CD14-positive monocyte (primary cell): ENCODE measurements around the gene RHOU. TPM values are rescaled to one million over a fixed set of nuclear protein-coding genes. Genes with fewer than 3 reads are reported as not detected.

Experiments
- DNase-seq, 3 donors: peaks; one replicate each; pipeline ENCODE4 v3.0.0-alpha.2; 2011 to 2022
- H2AFZ ChIP-seq: 2 replicates; pipeline ENCODE4 v1.6.0; 2012; ENCODE audit warnings: mild to moderate bottlenecking, low read depth, low read length, inconsistent platforms; ENCODE audit not compliant: insufficient read depth, poor library complexity, severe bottlenecking
- H3K27ac ChIP-seq, 2 donors: 1 replicate in 1 of 2; 2 replicates in 1 of 2; pipeline ENCODE4 v1.5.1; 2012 to 2013; ENCODE audit warnings: low read length in 2 of 2, control low read depth in 1 of 2, inconsistent platforms in 1 of 2, low read depth in 1 of 2, mild to moderate bottlenecking in 1 of 2
- H3K27me3 ChIP-seq, 2 donors: one replicate each; pipeline versions ENCODE4 v1.6.0 to v1.6.1; 2011 to 2013; ENCODE audit warnings: low read length in 2 of 2; ENCODE audit not compliant: control insufficient read depth in 2 of 2, insufficient read depth in 2 of 2
- H3K36me3 ChIP-seq, 2 donors: replicated peaks in 1 of 2; 1 replicate in 1 of 2; 2 replicates in 1 of 2; pipeline versions ENCODE4 v1.5.1 to v1.6.1; 2012 to 2013; ENCODE audit warnings: low read length in 2 of 2, control low read depth in 1 of 2, inconsistent platforms in 1 of 2, mild to moderate bottlenecking in 1 of 2; ENCODE audit not compliant: insufficient read depth in 2 of 2, control insufficient read depth in 1 of 2
- H3K4me1 ChIP-seq, 2 donors: 1 replicate in 1 of 2; 2 replicates in 1 of 2; pipeline versions ENCODE4 v1.5.1 to v1.6.1; 2012 to 2013; ENCODE audit warnings: low read length in 2 of 2, control low read depth in 1 of 2, inconsistent platforms in 1 of 2, mild to moderate bottlenecking in 1 of 2, moderate library complexity in 1 of 2; ENCODE audit not compliant: insufficient read depth in 2 of 2, control insufficient read depth in 1 of 2
- H3K4me2 ChIP-seq: replicated peaks from 2 replicates; pipeline ENCODE3; 2012; ENCODE audit warnings: low read length, moderate library complexity, mild to moderate bottlenecking; ENCODE audit not compliant: poor library complexity, severe bottlenecking; ENCODE audit errors: extremely low read depth
- H3K4me3 ChIP-seq, 3 experiments: fragments of 200-600 bp in 1 of 3; sonication (generic) in 1 of 3; replicated peaks in 1 of 3; 1 replicate in 2 of 3; 2 replicates in 1 of 3; pipeline ENCODE4 v1.5.1; 2011 to 2013; ENCODE audit warnings: low read length in 3 of 3, mild to moderate bottlenecking in 3 of 3, control low read depth in 2 of 3, low read depth in 2 of 3, inconsistent platforms in 1 of 3, moderate library complexity in 1 of 3
- H3K79me2 ChIP-seq: 2 replicates; pipeline ENCODE4 v1.6.0; 2012; ENCODE audit warnings: mild to moderate bottlenecking, control low read depth, inconsistent platforms, low read length, moderate library complexity; ENCODE audit not compliant: insufficient read depth
- H3K9ac ChIP-seq: 2 replicates; pipeline ENCODE4 v1.6.0; 2017; ENCODE audit warnings: low read length, mild to moderate bottlenecking; ENCODE audit not compliant: insufficient read depth, poor library complexity, severe bottlenecking
- H3K9me3 ChIP-seq, 2 donors: replicated peaks in 1 of 2; 1 replicate in 1 of 2; 2 replicates in 1 of 2; pipeline versions ENCODE4 v1.5.1 to v1.6.1; 2012 to 2013; ENCODE audit warnings: low read length in 2 of 2, control low read depth in 1 of 2; ENCODE audit not compliant: control insufficient read depth in 1 of 2, insufficient read depth in 1 of 2
- H4K20me1 ChIP-seq: 2 replicates; pipeline ENCODE4 v1.6.0; 2012; ENCODE audit warnings: mild to moderate bottlenecking, low read length, control low read depth, moderate library complexity; ENCODE audit not compliant: insufficient read depth
- H3K27ac Mint-ChIP-seq, 7 donors: one replicate each; pipeline ENCODE4 v1.8.0; 2020; ENCODE audit warnings: mild to moderate bottlenecking in 7 of 7, mixed read lengths in 7 of 7, moderate library complexity in 6 of 7, inconsistent platforms in 2 of 7
- H3K27me3 Mint-ChIP-seq, 3 donors: one replicate each; pipeline ENCODE4 v1.8.0; 2021 to 2022; ENCODE audit warnings: low read depth in 3 of 3, mild to moderate bottlenecking in 3 of 3, mixed read lengths in 3 of 3, moderate library complexity in 3 of 3, inconsistent platforms in 1 of 3
- H3K36me3 Mint-ChIP-seq, 2 donors: one replicate each; pipeline ENCODE4 v1.8.0; 2020; ENCODE audit warnings: mixed read lengths in 2 of 2, inconsistent platforms in 1 of 2, mild to moderate bottlenecking in 1 of 2
- H3K4me1 Mint-ChIP-seq: one replicate; pipeline ENCODE4 v1.8.0; 2020; ENCODE audit warnings: mild to moderate bottlenecking, mixed read lengths
- H3K4me3 Mint-ChIP-seq, 2 donors: one replicate each; pipeline ENCODE4 v1.8.0; 2020; ENCODE audit warnings: mild to moderate bottlenecking in 2 of 2, mixed read lengths in 2 of 2, moderate library complexity in 1 of 2
- H3K9me3 Mint-ChIP-seq, 7 donors: one replicate each; pipeline ENCODE4 v1.8.0; 2020 to 2022; ENCODE audit warnings: mixed read lengths in 7 of 7, mild to moderate bottlenecking in 6 of 7, moderate library complexity in 6 of 7, inconsistent platforms in 2 of 7
- CTCF ChIP-seq: fragments of 200-600 bp; IDR thresholded peaks from one replicate; pipeline ENCODE4 v1.8.0; 2022; ENCODE audit warnings: antibody characterized with exemption, mild to moderate bottlenecking
- WGBS: methylation state at CpG from one replicate; pipeline ENCODE4 v1.1.5; 2013; ENCODE audit warnings: missing lambda C conversion rate; ENCODE audit not compliant: insufficient coverage; 5-methylcytosine and 5-hydroxymethylcytosine counted together
- intact Hi-C, 2 donors: fragments of 100-400 bp; cut with micrococcal nuclease; formaldehyde crosslinking; loops; one replicate each; pipeline versions ENCODE4 v1.15.0 to v1.15.1; 2023
- polyA plus RNA-seq, 3 donors: library from polyadenylated mRNA; depleted of rRNA in 1 of 3; unstranded in 2 of 3; stranded (reverse) in 1 of 3; fragments of 300-500 nt in 2 of 3; fragments of >200 nt in 1 of 3; fragmentation: Illumina TruSeq in 2 of 3; gene quantifications; 1 replicate in 2 of 3; 2 replicates in 1 of 3; pipeline ENCODE4 v1.2.3, GENCODE V29; 2012 to 2021

RHOU gene
- polyA plus RNA-seq, 3 donors, result 4.1 to 11.6 (median 4.8) TPM

- Mint-ChIP-seq H3K36me3 (no peaks in the 10 kb centered on the region), H3K27ac (no peak overlapping the region), H3K9me3 (no peaks in the 10 kb centered on the region), H3K4me3 (no peak overlapping the region), H3K4me1 (peaks cover 3% of the 10 kb centered on the region), H3K27me3 (peaks cover 2 to 3% (median 2%) of the 10 kb centered on the region in 3 donors)
- H3K4me3 ChIP-seq, result no peak overlapping the region
- H2AFZ ChIP-seq, result no peak overlapping the region
- H3K27ac ChIP-seq, result no peak overlapping the region
- no peaks in the 10 kb centered on the region for H3K27me3 ChIP-seq
- no peaks in the 10 kb centered on the region for H3K9me3 ChIP-seq
- no peaks in the 10 kb centered on the region for H3K4me1 ChIP-seq
- H3K9ac ChIP-seq, result no peak overlapping the region
- H3K4me2 ChIP-seq, result no peak overlapping the region
- no peaks in the 10 kb centered on the region for H4K20me1 ChIP-seq
- DNase-seq, result no peak
- 100% methylated on average over 2 of the region's 6 CpGs for WGBS
- no peak for TF ChIP-seq CTCF
- no peaks in the 10 kb centered on the region for H3K36me3 ChIP-seq
- intact Hi-C loops, result no loop called here
- H3K79me2 ChIP-seq, result no peaks in the 10 kb centered on the region
These were observed 11.4 kb upstream of the RHOU start for GRCh38 chr1:228723921-228724320.

- H3K27ac ChIP-seq, result no peak overlapping the region
- Mint-ChIP-seq H3K4me3 (no peak overlapping the region), H3K27me3 (peaks cover 2 to 3% (median 3%) of the 10 kb centered on the region in 3 donors), H3K9me3 (no peaks in the 10 kb centered on the region), H3K36me3 (no peaks in the 10 kb centered on the region), H3K27ac (no peak overlapping the region), H3K4me1 (peaks cover 3% of the 10 kb centered on the region)
- H3K4me2 ChIP-seq, result no peak overlapping the region
- H4K20me1 ChIP-seq, result no peaks in the 10 kb centered on the region
- no peaks in the 10 kb centered on the region for H3K36me3 ChIP-seq
- no peak overlapping the region for H2AFZ ChIP-seq
- intact Hi-C loops, result no loop called here
- H3K4me1 ChIP-seq, result no peaks in the 10 kb centered on the region
- TF ChIP-seq CTCF, result no peak
- no peaks in the 10 kb centered on the region for H3K27me3 ChIP-seq
- no peak overlapping the region for H3K9ac ChIP-seq
- no peaks in the 10 kb centered on the region for H3K79me2 ChIP-seq
- WGBS, result 85% methylated on average over 3 of the region's 3 CpGs
- no peaks in the 10 kb centered on the region for H3K9me3 ChIP-seq
- no peak overlapping the region for H3K4me3 ChIP-seq
- DNase-seq, result no peak
These were observed 10.1 kb upstream of the RHOU start for GRCh38 chr1:228725178-228725577.
